ENCODE results near the gene SLC9A3.

SLC9A3 gene

DNA sequence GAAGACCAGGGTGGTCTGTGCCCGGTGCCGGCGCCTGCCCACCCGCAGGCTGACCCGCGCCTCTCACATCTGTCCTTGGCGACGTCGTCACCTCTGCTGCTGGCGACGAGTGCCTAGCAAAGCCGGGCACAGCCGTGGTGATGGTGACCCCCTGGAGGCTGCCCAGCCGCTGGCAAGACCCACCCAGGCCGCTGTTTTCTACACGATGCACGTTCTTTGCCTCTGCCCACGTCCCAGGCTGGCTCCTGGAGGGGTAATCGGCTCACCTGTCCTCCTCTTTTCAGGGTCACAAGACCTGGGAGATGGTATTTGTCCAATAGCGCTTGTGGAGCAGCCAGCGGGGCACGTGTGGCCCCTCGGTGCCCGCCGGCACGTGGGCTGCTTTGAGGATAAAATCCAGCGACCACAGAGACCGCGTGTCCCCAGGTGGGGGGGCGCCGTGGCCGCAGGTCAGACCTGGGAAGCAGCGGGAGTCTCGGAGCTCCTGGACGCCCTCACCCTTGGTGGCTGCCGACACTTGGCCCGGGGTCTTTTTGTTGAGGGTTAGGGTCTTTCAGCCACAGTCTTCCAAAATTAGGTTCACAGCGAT is 29.5 kb downstream of the SLC9A3 start:
- DNase-seq (ENCODE audit: low read depth): no peak
- no peak for TF ChIP-seq CTCF (IDR thresholded peaks at IDR 0.05; ENCODE audit: insufficient read depth, low read depth, low read length, missing control alignments)
- H3K4me3 ChIP-seq (ENCODE audit: low read depth, low read length): no peak overlapping the region

- DNase-seq (ENCODE audit: low read depth): no peak
- no peak for TF ChIP-seq CTCF (IDR thresholded peaks at IDR 0.05; ENCODE audit: insufficient read depth, low read depth, low read length, missing control alignments)
- H3K4me3 ChIP-seq (ENCODE audit: low read depth, low read length): no peak overlapping the region
Measured at GRCh38 chr5:493758-494157, 30.5 kb downstream of the SLC9A3 start.

GRCh38 chr5:493119-493701 is 31.0 kb downstream of the SLC9A3 start:
- no peak overlapping the region for H3K4me3 ChIP-seq (ENCODE audit: low read depth, low read length)
- TF ChIP-seq CTCF (IDR thresholded peaks at IDR 0.05; ENCODE audit: insufficient read depth, low read depth, low read length, missing control alignments): no peak
- no peak for DNase-seq (ENCODE audit: low read depth)

- no peak for TF ChIP-seq CTCF (IDR thresholded peaks at IDR 0.05; ENCODE audit: insufficient read depth, low read depth, low read length, missing control alignments)
- H3K4me3 ChIP-seq (ENCODE audit: low read depth, low read length): no peak overlapping the region
- DNase-seq (ENCODE audit: low read depth): no peak
Measured at GRCh38 chr5:492314-492893, 31.8 kb downstream of the SLC9A3 start.

DNA sequence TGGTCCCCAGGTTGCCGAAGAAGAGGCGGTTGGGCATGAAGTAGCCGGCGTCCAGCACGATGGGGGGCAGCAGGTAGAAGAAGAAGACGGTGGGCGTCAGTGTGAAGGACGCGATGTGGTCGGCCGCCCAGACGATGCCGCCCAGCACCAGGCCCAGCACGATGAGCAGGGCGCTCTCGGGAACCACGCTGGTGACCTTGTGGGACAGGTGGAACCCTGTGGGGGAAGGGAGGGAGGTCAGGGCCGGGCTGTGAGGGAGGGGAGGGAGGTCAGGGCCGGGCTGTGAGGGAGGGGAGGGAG is 32.4 kb downstream of the SLC9A3 start:
- no peak overlapping the region for H3K4me3 ChIP-seq (ENCODE audit: low read depth, low read length)
- TF ChIP-seq CTCF (IDR thresholded peaks at IDR 0.05; ENCODE audit: insufficient read depth, low read depth, low read length, missing control alignments): no peak
- no peak for DNase-seq (ENCODE audit: low read depth)

DNA sequence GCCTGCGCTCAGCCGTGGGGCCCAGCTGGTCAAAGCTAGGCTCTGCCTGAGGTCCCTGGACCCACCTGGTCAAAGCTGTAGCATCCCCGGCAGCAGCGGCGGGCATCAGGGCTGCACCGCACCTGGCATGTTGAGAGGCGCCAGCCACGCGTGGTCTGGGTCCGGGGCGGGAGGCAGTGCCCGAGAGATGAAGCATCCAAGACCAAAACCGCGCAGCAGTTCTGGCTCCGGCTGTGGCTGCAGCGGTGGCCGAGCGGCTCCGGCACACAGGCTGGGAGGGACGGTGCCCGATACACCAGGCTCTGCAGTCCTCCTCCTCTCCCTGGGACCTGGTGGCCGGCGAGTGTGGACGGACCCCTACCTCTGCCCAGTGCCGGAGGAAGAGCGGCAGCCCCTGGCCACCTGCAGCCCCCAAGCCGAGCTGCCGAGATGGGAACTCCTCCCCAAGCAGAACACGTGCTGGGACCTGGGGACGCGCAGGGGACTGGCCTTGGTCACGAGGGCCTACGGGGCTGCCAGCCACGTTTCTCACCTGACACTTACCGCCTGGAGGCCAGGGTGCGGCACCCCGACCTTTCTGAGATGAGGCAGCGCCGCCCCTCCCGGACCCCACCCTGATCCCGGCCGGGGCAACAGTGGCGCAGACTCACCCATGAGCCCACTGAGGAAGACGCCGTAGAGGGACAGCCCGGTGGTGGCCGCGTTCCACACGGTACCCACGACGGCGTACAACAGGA is 33.0 kb downstream of the SLC9A3 start:
- no peak for TF ChIP-seq CTCF (IDR thresholded peaks at IDR 0.05; ENCODE audit: insufficient read depth, low read depth, low read length, missing control alignments)
- DNase-seq (ENCODE audit: low read depth): no peak
- H3K4me3 ChIP-seq (ENCODE audit: low read depth, low read length): no peak overlapping the region

Data from GM12865 (cell line).